Upper lobe of left lung (tissue), 6 donors: ENCODE measurements around the gene PEX10. TPM values are rescaled to one million over a fixed set of nuclear protein-coding genes. Genes with fewer than 3 reads are reported as not detected.

Experiments
- ATAC-seq, 2 donors: fragments of 200-7000 bp; cut with Tn5 transposase; one replicate each; pipeline ENCODE4 v1.9.1; 2022; ENCODE audit warnings: mild to moderate bottlenecking in 2 of 2, moderate library complexity in 2 of 2; ENCODE audit not compliant: low FRiP score in 2 of 2
- DNase-seq, 2 donors: peaks; one replicate each; pipeline ENCODE4 v3.0.0-alpha.2; 2019 to 2020
- H3K27ac ChIP-seq, 4 donors: fragments of 200-600 bp; sonication (generic); one replicate each; pipeline ENCODE4 v1.5.1; 2016 to 2019
- H3K27me3 ChIP-seq, 4 donors: fragments of 200-600 bp; sonication (generic); one replicate each; pipeline ENCODE4 v1.5.1; 2017 to 2019
- H3K36me3 ChIP-seq, 4 donors: fragments of 200-600 bp; sonication (generic); one replicate each; pipeline ENCODE4 v1.5.1; 2016 to 2019
- H3K4me1 ChIP-seq, 4 donors: fragments of 200-600 bp; sonication (generic); one replicate each; pipeline ENCODE4 v1.5.1; 2018 to 2019
- H3K4me3 ChIP-seq, 4 donors: fragments of 200-600 bp; sonication (generic); one replicate each; pipeline ENCODE4 v1.5.1; 2017 to 2019; ENCODE audit warnings: mild to moderate bottlenecking in 2 of 4, moderate library complexity in 1 of 4
- H3K9me3 ChIP-seq, 4 donors: fragments of 200-600 bp; sonication (generic); one replicate each; pipeline ENCODE4 v1.5.1; 2018 to 2019
- EP300 ChIP-seq, 4 donors: sonication (generic); formaldehyde crosslinking; IDR thresholded peaks; one replicate each; pipeline ENCODE4 v1.5.1; 2017; ENCODE audit warnings: antibody characterized with exemption in 4 of 4, control low read depth in 2 of 4
- POLR2A ChIP-seq, 4 donors: fragments of 450-650 bp; IDR thresholded peaks; one replicate each; pipeline ENCODE4 v1.5.1; 2016 to 2017; ENCODE audit warnings: antibody characterized with exemption in 4 of 4, mild to moderate bottlenecking in 2 of 4
- POLR2AphosphoS5 ChIP-seq, 2 donors: sonication (generic); formaldehyde crosslinking; IDR thresholded peaks; one replicate each; pipeline ENCODE4 v1.5.1; 2017; ENCODE audit warnings: antibody characterized with exemption in 2 of 2
- WGBS, 2 donors: methylation state at CpG; one replicate each; pipeline ENCODE4 v1.1.5; 2017 to 2018; 5-methylcytosine and 5-hydroxymethylcytosine counted together
- total RNA-seq, 6 donors: library from RNA; depleted of rRNA in 4 of 6; stranded (reverse); fragments of >200 nt in 4 of 6; gene quantifications; one replicate each; pipeline versions ENCODE4 v1.1.0 to v1.2.1, GENCODE V29; 2016 to 2021
- TF ChIP-seq, protein P1 (sequence below), 6 experiments: fragments of 450-650 bp in 4 of 6; fragments of 200-600 bp in 2 of 6; sonication (generic) in 2 of 6; IDR thresholded peaks; one replicate each; pipeline ENCODE4 v1.5.1; 2016 to 2019; ENCODE audit warnings: antibody characterized with exemption in 6 of 6
- donor health status: DM: no; HTN: no; CAD: no; lungs with moderate emphysema.
- donor health status: DM: no; HTN: yes; CAD: no; lungs with severe emphysema.

The PEX10 gene
- total RNA-seq, 6 donors from 2014 or later: 15.7 to 32.1 (median 19.9) TPM

- ATAC-seq: no peak
- H3K4me1 ChIP-seq: no peaks in the 10 kb centered on the region
- 58 to 59% methylated on average over 2 of the region's 2 CpGs for WGBS, 2 donors
Measured at GRCh38 chr1:2435746-2436355, 23.5 kb upstream of the PEX10 start.

GRCh38 chr1:2435091-2435490 is 22.7 kb upstream of the PEX10 start:
- Histone ChIP-seq H3K27ac (no peak overlapping the region), H3K4me3 (no peak overlapping the region), H3K4me1 (no peaks in the 10 kb centered on the region), H3K36me3 (no peaks in the 10 kb centered on the region), H3K27me3 (no peaks in the 10 kb centered on the region), H3K9me3 (peaks cover 0 to 3% (median 0%) of the 10 kb centered on the region in 4 donors)
- TF ChIP-seq POLR2A (IDR thresholded peaks at IDR 0.05) (no peak), POLR2AphosphoS5 (IDR thresholded peaks at IDR 0.05) (no peak), EP300 (IDR thresholded peaks at IDR 0.05) (no peak)
- TF ChIP-seq, protein P1, sequence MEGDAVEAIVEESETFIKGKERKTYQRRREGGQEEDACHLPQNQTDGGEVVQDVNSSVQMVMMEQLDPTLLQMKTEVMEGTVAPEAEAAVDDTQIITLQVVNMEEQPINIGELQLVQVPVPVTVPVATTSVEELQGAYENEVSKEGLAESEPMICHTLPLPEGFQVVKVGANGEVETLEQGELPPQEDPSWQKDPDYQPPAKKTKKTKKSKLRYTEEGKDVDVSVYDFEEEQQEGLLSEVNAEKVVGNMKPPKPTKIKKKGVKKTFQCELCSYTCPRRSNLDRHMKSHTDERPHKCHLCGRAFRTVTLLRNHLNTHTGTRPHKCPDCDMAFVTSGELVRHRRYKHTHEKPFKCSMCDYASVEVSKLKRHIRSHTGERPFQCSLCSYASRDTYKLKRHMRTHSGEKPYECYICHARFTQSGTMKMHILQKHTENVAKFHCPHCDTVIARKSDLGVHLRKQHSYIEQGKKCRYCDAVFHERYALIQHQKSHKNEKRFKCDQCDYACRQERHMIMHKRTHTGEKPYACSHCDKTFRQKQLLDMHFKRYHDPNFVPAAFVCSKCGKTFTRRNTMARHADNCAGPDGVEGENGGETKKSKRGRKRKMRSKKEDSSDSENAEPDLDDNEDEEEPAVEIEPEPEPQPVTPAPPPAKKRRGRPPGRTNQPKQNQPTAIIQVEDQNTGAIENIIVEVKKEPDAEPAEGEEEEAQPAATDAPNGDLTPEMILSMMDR (IDR thresholded peaks at IDR 0.05): no peak
- ATAC-seq: no peak
- DNase-seq: peak in 1 of 2 donors; percentile 70
- 69 to 75% methylated on average over 5 to 8 of the region's 9 CpGs for WGBS, 2 donors

More at GRCh38 chr1:2435746-2436355, 23.5 kb upstream of the PEX10 start:
- DNase-seq: no peak
- no peaks in the 10 kb centered on the region for H3K36me3 ChIP-seq
- no peaks in the 10 kb centered on the region for H3K27me3 ChIP-seq
- no peak for TF ChIP-seq POLR2A (IDR thresholded peaks at IDR 0.05)
- no peak for TF ChIP-seq POLR2AphosphoS5 (IDR thresholded peaks at IDR 0.05)
- no peak for TF ChIP-seq EP300 (IDR thresholded peaks at IDR 0.05)
- TF ChIP-seq, protein P1 (IDR thresholded peaks at IDR 0.05): no peak
- no peak overlapping the region for H3K27ac ChIP-seq
- H3K9me3 ChIP-seq: no peaks in the 10 kb centered on the region
- no peak overlapping the region for H3K4me3 ChIP-seq

DNA sequence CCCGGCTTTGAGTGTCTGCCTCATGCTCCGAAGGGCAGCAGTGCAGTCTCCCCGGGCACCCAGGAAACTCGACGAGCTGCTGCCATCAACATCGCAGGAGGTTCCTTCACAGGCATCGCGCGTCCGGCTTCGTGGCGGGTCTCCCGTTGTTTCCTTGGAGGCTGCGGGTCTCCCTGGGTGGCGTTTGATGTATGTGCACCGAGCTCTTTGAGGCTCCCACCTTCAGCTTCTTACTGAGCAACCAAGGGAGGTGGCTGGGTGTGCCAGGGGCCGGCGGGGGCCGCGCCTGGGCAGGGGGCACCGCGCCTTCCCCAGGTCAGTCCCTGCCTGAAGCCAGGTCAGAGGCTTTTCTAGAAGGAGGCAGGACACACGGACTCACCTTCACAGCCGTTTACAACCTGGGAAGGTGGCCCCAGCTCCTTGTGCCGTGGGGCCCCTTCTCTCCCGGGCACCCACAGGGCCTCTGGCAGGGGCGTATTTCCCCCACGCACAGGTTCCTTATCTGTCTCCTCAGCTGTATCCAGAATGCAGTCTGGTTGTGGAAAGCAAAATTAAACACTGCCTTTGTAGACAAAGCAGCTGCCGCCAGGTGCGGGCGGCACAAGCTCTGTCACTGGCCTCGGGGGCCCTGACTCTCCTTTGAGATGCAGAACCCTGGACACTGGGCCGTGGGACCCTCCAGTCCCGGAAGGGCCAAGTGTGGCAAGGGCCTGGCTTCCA is 21.7 kb upstream of the PEX10 start:
- Histone ChIP-seq H3K27me3 (no peaks in the 10 kb centered on the region), H3K4me3 (no peak overlapping the region), H3K27ac (no peak overlapping the region), H3K36me3 (no peaks in the 10 kb centered on the region), H3K4me1 (no peaks in the 10 kb centered on the region), H3K9me3 (peaks cover 0 to 11% (median 2%) of the 10 kb centered on the region in 4 donors)
- 65 to 67% methylated on average over 24 to 34 of the region's 34 CpGs for WGBS, 2 donors
- ATAC-seq: no peak
- TF ChIP-seq, protein P1 (IDR thresholded peaks at IDR 0.05): no peak
- no peak for TF ChIP-seq EP300 (IDR thresholded peaks at IDR 0.05)
- no peak for TF ChIP-seq POLR2AphosphoS5 (IDR thresholded peaks at IDR 0.05)
- TF ChIP-seq POLR2A (IDR thresholded peaks at IDR 0.05): no peak
- peak in 1 of 2 donors; percentile 70 for DNase-seq

DNA sequence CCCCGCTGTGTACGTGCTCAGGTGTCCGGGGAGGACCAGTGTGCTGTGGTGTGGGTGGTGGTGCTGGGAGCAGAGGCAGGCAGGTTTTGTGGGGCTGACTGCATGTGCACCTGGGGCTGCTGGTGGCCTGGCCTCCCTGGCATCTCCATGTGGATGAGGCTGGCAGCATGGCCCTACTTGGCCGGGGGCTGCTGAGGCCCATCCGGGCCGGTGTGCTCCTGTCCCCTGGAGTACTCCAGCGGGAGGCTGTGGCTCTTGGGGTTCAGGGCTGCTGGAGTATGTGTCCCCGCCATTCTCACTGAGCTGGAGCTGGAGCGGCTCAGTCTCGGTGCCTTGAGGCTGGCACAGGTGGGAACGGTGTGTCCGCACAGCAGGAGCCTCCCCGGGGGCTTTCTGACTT is 20.8 kb upstream of the PEX10 start:
- WGBS, 2 donors: 84 to 93% methylated on average over 5 to 11 of the region's 13 CpGs
- Histone ChIP-seq H3K9me3 (peaks cover 0 to 11% (median 2%) of the 10 kb centered on the region in 4 donors), H3K27me3 (no peaks in the 10 kb centered on the region), H3K27ac (no peak overlapping the region), H3K4me1 (no peaks in the 10 kb centered on the region), H3K36me3 (no peaks in the 10 kb centered on the region), H3K4me3 (no peak overlapping the region)
- DNase-seq: peak in 1 of 2 donors; percentile 61
- TF ChIP-seq POLR2AphosphoS5 (IDR thresholded peaks at IDR 0.05) (no peak), POLR2A (IDR thresholded peaks at IDR 0.05) (no peak), EP300 (IDR thresholded peaks at IDR 0.05) (no peak)
- TF ChIP-seq, protein P1 (IDR thresholded peaks at IDR 0.05): no peak
- no peak for ATAC-seq
